Esophagus squamous epithelium (tissue), 4 donors: ENCODE results near the gene NF2.

Experiments used
- CTCF ChIP-seq, 6 experiments: fragments of 450-650 bp in 4 of 6; fragments of 200-600 bp in 2 of 6; sonication (generic) in 2 of 6; IDR thresholded peaks; one replicate each; pipeline ENCODE4 v1.5.1; 2016 to 2019; ENCODE audit warnings: antibody characterized with exemption in 6 of 6, mild to moderate bottlenecking in 4 of 6, moderate library complexity in 4 of 6
- POLR2A ChIP-seq, 4 donors: fragments of 450-650 bp; IDR thresholded peaks; one replicate each; pipeline ENCODE4 v1.6.1; 2017; ENCODE audit warnings: antibody characterized with exemption in 4 of 4, mild to moderate bottlenecking in 4 of 4, moderate library complexity in 3 of 4

- TF ChIP-seq CTCF (IDR thresholded peaks at IDR 0.05): no peak
- no peak for TF ChIP-seq POLR2A (IDR thresholded peaks at IDR 0.05)
Observed at GRCh38 chr22:29580200-29580810, 23.1 kb upstream of the NF2 start.
